Bone marrow (tissue), 2 donors: Measurements from ENCODE around the gene FASLG.

Source experiments
- DNase-seq, 2 donors: peaks; one replicate each; lab custom pipeline; 2025; lab: John Stamatoyannopoulos, UW

FASLG gene

GRCh38 chr1:172646653-172647052, 12.2 kb upstream of the FASLG start:
- DNase-seq, result no peak

- no peak for DNase-seq
Observed at GRCh38 chr1:172647110-172647564, 11.8 kb upstream of the FASLG start.

- no peak for DNase-seq
Observed at GRCh38 chr1:172647987-172648386, 10.9 kb upstream of the FASLG start.

- no peak for DNase-seq
Observed at GRCh38 chr1:172650474-172651193, 8.3 kb upstream of the FASLG start.

- no peak for DNase-seq
Observed at GRCh38 chr1:172653015-172653709, 5.7 kb upstream of the FASLG start.

GRCh38 chr1:172654535-172654934, 4.4 kb upstream of the FASLG start:
- no peak for DNase-seq

GRCh38 chr1:172656576-172656975, 2.3 kb upstream of the FASLG start:
- no peak for DNase-seq

- no peak for DNase-seq
Observed at GRCh38 chr1:172657586-172657985, 1.3 kb upstream of the FASLG start.

- no peak for DNase-seq
Observed at GRCh38 chr1:172661107-172661506, 2.2 kb downstream of the FASLG start.

GRCh38 chr1:172662464-172663109, 3.7 kb downstream of the FASLG start:
- DNase-seq, result peak; percentile 15 to 72

GRCh38 chr1:172663732-172664131, 4.8 kb downstream of the FASLG start:
- DNase-seq, result no peak

GRCh38 chr1:172668097-172668496, 9.2 kb downstream of the FASLG start:
- DNase-seq, result no peak

- no peak for DNase-seq
Observed at GRCh38 chr1:172669011-172669410, 10.1 kb downstream of the FASLG start.

- no peak for DNase-seq
Observed at GRCh38 chr1:172670316-172670715, 11.4 kb downstream of the FASLG start.

GRCh38 chr1:172670791-172671190, 11.9 kb downstream of the FASLG start:
- DNase-seq, result no peak

- no peak for DNase-seq
Observed at GRCh38 chr1:172671591-172671990, 12.7 kb downstream of the FASLG start.

GRCh38 chr1:172672720-172673119, 13.8 kb downstream of the FASLG start:
- DNase-seq, result no peak

- no peak for DNase-seq
Observed at GRCh38 chr1:172673761-172674160, 14.9 kb downstream of the FASLG start.

GRCh38 chr1:172674831-172675613, 16.1 kb downstream of the FASLG start:
- no peak for DNase-seq

GRCh38 chr1:172679000-172679772, 20.3 kb downstream of the FASLG start:
- DNase-seq, result no peak

- no peak for DNase-seq
Observed at GRCh38 chr1:172680244-172680643, 21.3 kb downstream of the FASLG start.
